Stimulated activated CD8-positive, alpha-beta memory T cell treated with anti-CD3 and anti-CD28 coated beads, Interleukin-4, amount 100 ng/mL, for 48 hours (primary cell): ENCODE measurements around the gene SLC39A1.

Source experiments
- DNase-seq: peaks from one replicate; pipeline ENCODE4 v3.0.0-alpha.2; 2020

Gene SLC39A1

DNA sequence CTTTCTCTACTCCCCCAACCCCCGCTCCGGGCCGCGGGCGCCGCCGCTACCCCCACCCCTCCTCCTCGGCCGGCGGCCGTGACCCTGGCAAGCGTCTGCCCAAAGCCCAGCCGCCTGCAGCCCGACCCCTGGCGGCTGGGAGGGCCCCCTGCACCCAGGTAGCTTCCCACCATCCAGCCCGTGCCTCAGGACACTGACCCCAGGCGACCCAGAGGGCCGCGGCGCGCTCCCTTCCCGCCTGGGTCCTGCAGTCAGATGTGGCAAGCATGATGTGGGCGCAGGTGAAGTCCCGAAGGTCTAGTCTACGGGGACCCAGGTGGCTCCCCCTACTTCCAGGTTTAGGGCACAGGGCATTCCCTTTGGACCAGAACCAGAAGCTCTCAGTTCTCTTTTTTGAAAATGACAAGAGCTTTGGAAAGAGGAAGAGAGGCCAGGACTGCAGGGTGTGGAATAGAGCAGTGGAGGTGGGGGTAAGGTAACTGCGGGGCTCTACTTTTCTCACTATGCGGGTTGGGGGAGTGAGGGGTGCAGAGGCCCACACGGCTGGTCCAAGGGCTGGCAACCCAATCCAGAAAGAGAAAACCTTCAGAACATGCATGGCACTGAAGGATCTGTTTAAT is 16.6 kb downstream of the SLC39A1 start, which contains the start of gene DENND4B:
DENND4B (minus strand) TSS at position 97 of the 620 bp plus-strand sequence. CDS start 2,344 bp downstream, outside the sequence.
- DNase-seq = peak; percentile 84

DNA sequence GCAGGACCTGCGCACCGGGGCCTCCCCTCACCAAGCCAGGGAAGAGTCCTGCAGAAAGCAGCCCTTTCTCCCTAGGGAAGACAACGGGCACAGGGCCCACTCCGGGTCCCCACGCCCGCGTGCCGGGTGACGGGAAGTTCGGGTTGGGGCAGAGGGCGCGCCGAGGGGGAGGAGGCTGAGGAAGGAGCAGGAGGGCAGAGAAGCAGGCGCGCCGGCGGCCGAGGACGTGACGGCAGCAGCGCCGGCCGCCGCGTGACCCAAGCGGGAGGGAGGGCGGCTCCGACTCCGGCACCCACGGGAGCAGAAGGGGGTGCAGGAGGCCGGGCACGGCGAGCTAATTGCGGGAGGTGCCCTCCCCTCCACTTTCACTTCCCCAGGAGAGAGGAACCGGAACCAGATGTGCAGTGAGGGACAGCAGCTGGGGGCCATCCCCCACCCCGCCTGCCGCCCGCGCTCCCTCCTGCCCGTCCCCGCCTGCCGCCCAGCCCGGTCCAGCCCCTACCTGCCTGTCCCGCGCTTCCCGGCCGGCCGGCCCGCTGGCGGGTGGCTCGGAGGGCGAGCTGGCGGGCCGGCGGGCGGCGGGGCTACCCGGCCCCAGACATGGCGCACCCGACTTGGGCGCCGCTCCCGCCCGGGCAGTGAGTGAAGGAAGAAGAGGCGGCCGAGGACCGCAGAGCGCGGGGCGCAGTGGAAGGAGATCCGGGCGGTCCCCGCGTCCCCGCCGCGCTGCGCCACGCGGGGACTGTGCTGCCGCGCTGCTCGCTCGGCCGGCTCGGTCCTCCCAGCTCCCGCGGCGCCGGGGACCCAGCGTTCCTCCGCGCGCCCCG is 17.3 kb downstream of the SLC39A1 start:
- peak; percentile 80 for DNase-seq

DNA sequence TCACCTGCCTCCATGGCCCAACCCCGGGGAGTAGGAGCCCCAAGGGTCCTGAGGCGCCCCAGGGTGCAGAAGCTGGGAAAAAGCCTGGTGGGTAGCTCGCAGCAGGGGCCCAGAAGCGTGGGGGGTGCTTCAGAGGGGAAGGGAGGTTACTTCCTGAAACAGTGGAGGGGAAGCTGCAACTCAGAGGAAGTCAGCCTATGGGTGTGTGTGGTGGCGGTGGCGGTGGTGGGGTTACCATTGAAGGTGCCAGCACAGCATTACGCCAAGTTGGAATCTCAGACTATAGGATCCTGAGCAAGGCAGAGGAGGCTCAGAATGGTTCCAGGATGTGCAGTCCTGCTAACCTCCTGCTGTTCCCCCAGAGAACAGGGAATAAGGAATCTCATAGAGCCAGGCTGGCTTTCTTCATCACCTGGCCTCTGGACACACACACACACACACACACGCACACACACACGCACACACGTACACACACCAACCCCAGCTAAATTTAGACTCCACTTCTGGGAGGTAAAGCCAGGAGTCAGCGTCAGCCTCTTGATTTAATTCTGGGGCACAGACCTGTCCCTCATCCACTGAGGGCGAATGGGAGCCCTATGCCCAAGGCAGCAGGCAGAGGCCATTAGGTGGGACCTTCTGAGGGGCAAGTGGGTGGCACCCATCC is 18.1 kb downstream of the SLC39A1 start:
- peak; percentile 83 for DNase-seq

DNA sequence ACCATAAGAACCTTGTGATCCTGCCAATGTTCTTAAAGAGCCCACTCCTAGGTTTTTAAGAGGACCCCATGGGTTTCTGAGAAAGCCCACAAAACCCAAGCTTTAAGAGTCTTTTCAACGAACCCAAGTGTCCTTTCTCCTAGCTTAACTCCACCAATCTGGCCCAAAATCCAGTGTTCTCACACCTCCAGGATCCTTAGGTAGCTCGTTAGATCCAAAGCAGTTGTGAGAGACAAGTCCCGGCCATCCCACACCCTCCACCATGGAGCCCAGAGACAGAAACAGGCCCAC is 18.6 kb downstream of the SLC39A1 start:
- no peak for DNase-seq

DNA sequence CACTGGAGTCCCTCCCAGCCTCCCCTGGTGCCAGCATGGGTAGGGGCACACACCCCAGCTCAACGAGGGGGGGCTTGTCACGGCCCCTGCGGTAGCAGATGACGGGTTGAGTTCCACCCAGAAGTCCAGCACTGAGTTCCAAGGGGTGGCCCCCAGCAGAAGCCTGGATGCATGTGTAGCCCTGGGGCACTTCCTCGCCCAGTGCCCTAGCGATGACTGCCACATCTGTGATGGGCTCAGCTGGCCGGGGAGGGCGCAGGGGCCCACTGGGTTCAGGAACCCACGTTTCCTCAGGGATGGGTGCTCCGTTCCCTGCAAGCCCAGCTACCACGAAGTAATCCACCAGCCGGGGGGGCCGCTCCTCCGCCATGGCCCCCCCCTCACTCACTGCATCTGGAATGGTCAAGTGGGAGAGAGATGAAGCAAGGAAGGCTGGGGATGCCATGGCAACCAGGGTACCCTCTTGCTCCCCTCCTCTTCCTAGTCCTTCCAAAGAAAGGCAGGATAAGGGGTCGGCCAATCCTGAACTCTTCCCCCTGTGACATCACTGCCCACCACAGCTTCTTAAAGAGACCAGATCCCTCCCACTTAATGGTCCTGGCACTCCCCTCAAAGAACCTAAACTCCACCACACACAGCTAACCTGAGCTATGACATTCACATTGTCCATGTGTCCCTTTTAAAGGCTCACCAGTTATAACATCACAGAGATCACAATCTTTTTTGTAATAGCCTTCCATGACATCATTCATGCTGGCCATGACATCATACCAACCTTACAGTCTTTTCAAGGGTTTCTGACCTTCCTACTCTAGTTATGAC is 19.1 kb downstream of the SLC39A1 start:
- DNase-seq = no peak

DNA sequence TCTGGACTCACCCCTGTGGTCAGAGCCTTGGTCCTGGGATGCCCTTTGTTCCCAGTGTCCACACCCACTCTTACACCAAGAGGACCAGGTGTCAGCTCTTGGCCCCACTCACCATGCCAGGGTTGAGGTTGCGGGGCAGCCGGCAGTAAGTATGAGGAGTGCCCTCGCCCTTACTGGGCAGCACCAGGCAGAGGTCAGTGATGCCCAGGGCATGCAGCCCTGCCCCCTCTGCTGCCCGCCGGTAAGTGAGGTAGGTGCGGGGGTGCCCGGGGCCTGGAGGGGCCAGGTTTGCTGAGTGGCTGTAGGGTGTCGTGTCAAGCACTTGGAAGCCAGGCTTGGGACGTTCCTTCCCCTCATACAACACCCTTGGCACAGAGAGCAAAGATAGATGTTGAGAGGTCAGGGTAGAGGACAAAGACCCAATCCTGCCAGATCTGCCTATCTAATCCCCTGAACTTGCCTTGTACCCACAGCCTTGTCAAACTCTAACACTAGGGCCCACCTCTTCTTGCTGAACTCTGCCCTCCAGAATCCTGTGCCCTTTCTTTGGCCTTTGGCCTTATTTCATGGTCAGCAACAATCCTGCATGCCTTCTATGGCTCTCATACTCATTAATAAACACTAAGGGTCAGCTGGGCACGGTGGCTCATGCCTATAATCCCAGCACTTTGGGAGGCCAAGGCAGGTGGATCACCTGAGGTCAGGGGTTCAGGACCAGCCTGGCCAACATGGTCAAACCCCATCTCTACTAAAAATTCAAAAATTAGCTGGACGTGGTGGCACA is 20.4 kb downstream of the SLC39A1 start:
- no peak for DNase-seq

DNA sequence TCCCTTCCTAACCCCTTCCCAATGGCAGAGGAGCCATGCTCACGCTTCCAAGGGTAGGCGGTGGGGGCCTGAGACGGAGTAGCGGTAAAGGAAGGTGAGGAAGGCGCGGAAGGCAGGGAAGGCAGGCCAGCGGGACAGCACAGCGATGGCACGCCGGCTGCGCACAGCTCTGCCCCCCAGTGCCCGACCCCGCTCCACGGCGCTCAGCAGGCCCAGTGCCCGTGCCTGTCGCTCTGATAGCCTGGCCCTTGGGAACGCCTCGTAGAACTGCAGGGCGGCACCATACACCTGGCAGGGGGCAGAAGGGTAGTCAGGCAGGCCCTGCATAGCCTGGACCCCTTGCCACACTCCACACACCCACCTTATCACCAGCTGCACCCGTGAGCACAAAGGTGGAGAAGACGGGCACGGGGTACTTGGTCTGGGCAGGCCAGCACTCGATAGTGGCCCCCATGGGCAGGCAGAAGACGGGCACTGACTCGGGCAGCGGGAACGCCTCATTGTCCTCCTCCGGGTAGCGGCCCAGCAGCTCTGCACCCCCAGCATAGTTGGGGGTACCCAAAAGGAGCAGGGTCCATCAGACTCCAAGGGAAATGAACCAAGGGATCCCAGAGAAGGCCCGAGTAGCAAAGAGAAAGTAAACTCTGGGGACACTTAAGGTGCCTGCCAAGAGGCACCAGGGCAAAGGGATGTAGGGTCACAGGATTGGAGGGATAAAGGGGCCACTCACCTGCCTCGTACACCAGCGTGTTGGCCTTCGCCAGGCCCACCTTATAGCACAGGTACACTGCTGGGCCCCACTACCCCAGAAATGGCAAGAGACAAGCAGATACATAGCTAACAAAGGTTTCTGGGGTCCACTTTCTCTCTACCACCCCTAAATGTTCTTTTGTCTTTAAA is 21.3 kb downstream of the SLC39A1 start:
- DNase-seq = no peak

DNA sequence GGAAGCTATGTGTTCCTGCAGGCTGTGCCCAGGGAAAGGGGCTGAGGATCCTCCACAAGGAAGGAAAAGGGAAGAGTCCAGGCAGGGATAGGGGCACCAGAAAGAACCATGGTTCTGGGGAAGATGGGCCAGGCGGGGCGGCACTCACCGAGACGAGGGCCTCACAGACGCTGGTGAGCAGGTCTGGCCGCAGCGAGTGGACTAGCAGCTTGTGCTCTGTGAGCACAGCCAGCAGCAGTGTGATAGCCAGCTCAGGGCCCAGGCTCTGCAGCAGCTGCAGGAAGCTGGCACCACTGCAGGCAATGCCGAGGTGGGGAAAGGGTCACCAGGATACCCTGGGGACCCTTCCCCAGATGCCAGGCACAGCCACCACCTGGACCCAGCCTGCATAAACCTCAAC is 22.6 kb downstream of the SLC39A1 start:
- no peak for DNase-seq

DNA sequence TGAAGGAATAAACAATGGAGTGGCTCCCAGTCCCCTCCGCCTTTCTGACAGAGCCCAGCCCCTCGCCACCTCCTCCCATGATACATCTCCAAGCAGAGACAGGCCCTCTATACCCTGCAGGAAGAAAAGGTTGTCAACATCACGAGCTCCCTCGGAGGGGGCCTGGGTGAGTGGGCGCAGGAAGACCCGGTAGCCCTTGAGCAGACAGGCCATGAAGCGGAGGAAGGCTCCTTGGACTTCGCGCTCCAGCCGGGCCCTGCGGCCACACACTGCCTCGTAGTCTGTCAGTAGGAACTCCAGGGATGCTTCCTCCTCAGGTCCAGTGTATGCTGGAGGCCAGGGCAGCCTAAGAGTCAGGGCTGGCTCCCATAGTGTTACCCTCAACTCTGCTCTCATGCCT is 23.9 kb downstream of the SLC39A1 start:
- DNase-seq = no peak

DNA sequence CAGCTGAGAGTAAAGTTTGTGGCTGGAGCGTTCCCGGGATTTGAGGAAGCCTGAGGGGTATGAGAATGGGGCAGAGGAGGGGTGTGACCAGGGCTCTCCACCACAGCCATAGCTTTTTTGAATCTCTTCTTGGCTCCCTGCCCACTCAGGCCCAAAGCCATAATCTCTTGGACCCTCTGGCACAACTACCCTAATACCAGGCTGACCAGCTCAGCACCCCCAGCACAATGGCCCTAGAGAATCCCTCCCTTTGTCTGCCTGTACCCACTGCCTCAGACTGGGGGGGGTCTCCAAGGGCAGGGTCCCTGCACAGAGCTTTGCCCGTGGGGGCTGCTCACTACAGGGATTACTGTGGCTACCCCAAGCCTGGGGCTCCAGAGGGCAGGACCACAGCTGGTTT is 24.3 kb downstream of the SLC39A1 start:
- DNase-seq = no peak

DNA sequence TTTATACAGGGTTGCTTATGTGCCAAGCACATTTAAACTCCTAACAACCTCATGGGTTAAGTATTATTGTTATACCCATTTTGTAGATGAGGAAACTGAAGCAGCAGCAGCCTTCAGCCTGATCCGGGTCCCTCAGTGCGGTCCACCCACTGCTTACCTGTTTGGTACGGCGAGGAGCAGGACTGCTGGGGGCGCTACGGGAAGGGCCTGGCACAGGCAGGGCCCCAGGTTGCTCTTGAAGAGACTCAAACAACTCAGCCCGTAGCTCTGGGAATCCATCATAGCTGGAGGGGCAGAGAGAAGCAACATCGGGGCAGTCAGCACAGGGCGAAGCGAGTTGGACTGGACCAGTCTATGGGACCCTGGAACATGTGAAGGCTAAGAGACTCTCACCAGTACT is 26.0 kb downstream of the SLC39A1 start:
- no peak for DNase-seq

DNA sequence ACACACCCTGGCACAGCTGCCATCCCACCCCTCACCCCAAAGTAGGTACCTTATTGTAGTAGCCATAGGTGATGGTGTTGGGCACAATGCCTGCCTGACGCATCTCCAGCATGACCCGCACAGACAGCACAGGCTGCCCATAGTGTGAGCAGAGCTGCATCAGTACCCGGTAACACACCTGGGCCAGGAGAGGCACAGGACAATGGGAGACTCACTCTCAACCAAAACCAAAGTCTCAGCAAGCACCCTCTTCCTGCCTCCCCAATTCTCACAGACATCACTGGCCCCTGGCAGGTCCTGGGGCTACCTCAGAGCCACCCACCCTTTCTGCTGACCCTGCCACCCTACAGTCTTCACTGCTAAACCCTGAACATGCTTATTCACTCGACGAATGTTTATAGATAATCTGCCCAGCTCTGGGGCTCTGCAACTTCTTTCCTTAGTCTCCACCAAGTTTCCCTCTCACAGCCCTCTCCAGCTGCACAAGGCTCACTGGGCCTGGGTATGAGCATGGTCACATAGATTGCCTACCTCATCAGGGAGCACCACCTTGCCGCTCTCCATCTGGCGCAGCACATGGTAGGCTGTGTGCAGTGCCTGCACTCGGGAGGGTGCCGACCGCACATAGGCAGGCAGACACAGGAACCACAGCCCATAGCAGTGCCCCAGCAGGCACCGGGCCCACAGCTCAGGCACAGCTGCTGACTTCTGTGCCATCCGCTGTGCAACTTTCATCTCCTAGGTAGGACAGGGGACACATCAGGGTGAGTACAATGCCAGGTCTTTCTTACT is 27.1 kb downstream of the SLC39A1 start:
- no peak for DNase-seq

DNA sequence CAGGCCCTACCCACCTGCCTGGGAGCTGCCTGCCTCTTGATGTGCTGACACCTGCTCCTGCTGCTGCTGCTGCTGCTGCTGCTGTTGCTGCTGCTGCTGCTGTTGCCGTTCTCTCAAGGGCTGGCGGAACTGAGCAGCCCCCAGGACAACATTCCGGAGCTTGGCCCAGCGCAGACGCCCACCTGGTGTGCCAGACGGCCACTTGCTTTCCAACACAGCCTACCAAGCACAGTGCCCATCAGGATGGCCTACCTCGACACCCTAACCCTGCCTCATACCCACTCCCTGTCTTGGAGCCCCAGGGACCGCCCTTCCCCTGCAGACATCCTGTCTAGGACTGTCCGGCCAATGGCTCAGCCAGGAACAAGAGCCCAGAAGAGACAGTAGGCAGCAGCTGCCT is 28.6 kb downstream of the SLC39A1 start:
- DNase-seq = no peak

DNA sequence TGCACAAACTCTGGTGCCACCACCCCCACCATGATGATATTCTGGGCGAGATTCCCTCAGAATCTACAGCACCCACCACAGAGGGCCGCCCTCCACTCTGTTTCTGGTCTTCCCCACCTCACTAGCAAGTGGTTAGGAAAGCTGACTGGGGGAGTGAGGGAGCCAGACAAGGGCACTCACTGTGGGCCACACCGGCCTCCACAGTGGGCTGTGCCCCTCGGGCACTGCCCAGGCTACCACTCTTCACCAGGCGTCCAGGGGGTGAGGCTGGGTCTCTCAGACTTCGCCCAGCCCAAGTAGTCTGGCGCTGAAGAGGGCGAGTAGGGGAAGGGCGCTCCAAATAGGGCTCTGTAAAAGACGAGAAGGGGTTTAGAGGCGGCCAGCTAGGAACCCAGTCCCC is 29.4 kb downstream of the SLC39A1 start:
- DNase-seq = no peak

DNA sequence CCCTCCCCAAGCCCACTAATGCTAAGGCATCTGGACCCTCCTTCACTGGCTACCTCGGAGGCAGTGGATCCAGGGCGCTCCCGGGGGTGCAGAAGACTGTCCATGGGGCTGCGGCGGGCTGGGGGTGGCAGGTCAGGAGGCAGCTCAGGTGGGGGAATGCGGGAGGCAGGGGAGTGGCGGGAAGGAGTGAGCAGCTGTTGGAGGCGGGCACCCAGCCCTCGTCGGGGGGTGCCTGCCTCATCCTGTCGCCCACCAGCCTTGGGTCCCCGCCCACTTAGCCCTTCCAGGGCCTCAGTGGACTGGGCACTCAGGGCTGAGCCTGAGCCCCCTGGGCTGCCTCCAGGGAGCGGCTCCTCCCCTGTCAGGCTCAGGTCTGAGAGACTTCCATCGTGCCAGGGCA is 29.9 kb downstream of the SLC39A1 start:
- DNase-seq = no peak

DNA sequence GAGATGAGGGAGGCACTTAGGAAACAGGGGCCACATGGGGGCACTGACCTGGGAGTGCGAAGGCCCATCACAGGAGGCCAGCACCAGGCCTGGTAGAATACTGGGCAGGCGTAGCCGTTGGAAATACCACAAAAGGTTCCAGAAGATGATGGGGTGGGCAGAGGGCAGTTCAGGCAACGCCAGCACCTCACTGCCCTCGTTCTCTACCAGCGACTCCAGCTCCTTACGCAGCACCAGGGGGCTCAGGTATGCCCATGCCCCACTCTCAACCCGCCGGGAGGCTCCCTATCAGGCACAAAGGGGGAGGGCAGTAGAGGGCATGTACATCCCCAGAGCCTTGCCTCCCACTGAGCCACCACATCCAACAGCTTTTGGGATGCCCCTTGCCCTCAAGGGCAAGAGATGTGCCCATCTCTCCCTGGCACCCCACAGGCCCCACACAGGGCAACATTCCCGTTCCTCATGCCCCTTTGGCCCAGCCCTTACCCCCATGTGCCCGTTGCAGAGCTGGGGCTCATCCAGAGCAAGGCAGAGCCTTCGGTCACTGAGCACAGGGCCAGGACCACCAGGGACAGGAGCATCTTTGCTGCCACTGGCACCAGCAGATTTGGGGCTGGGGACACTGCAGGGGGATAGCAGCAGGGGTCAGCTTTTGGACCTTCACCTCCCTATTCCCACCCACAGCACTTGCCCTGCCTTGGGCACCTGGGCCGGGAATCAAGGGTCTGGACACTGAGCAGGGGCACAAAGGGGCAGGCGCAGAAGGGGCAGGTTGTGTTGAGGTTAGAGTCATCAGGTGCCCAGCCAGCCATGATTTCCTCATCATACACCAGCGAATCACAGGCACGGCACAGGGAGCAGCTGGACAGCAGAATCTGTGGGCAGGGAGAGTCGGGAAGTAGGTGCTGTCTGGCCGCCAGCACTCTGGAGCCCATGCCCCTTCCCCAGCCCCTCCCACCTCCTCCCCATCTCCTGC is 30.9 kb downstream of the SLC39A1 start:
- no peak for DNase-seq

DNA sequence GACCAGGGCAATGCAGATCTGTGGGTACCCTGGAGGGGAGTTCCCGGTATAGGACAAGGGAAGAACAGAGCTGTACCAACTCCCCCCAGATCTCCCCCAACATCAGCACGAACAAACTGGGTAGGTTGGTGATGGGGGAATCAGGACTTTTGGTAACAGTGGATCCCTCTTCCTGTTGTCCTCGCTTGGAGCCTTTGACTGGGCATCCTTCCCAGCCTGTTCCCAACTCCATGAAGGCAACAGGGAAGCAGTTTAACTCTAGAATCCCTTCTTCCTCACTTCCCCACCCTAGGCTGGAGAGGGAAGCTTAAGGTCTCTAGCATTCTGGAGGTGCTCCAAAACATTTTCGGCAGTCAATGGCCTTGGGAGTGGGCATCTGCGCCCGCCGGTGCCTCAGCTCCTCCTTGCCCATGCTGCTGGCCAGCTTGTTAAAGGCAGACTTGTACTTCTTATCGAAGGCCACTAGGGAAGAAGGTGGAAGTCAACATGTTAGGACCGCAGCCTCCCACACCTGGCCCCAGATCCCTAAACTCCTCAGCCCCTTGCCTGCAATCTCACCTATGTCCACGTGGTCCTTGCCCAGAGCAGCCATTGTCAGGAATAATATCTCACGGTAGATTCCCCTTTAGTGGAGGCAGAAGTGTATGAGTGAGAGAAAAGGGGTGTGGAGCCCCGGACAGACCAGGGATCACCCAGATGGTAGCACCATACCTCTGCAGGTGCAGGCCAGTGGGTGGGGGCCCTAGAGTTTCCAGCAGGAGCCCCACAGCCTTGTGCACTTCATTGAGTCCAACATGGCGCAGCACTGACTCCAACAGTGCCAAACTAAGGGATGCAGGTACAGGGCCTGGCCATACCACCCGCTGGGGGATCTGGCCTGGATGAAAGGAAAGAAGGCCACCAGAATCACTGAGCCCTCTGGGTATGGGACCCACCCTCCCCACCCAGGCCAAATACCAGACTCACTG is 33.1 kb downstream of the SLC39A1 start:
- no peak for DNase-seq

DNA sequence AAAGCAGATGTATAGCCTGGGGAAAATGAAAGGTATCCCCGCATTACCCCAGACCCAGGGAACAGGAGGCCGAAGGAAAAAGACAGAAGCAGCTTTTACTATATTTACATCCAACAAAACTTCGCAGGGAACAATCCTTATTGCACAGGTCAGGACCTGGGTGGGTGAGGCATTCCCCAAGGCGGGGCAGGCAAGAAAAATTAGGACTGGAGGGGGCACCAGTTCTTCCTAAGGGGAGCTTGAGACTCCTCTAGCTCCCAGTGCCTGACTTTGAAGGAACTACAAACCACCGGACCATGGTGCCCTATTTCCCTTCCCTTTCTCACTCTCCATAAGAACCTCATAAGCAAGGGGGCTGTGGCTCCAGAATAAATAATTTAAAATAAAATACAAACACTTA is 33.9 kb downstream of the SLC39A1 start:
- no peak for DNase-seq
